ENCODE results near the gene CCT7.
A peak's percentile ranks its signal among the peaks of the same experiment; 100 is the strongest.

CCT7 gene

DNA sequence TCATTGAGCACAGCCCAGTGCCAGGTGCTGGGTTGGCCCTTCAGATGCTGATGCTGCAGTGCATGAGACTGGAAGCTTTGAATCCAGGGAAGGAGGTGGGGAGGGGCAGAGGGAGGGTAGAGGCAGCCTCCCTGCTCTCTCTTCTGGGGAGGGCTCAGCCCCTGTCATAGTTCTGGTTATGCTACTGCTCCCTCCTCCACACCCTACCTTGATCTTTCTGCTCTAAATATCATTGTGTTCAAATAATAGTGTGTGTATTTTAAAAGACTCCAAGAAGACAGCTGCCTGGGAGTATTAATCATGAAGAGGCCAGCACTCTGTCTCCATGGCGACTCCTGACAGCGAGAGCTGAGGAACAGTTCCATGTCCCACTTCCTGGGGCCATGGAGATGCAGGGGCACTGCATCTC lies 63.0 kb downstream of the CCT7 start:
- DNase-seq, result peak; percentile 87

DNA sequence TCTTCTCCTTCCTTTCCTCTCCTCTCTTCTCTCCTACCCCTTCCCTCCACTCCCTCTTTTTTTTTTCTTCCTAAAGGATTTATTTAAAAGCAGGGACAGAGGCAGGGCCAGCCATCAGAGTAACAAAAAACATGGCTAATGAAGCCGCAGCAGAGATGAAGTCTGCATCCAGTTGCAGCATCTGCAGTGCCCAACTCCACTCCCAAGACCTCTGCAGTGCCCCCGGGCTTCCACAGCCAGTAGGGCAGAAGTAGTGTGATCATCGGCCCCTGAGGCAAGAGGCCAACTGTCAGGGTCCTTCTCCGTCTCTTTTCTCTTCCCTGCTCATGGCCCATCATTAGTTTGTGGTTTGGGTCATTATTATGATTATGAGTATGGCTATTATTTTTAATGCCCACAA lies 63.5 kb downstream of the CCT7 start:
- peak; percentile 19 for DNase-seq

DNA sequence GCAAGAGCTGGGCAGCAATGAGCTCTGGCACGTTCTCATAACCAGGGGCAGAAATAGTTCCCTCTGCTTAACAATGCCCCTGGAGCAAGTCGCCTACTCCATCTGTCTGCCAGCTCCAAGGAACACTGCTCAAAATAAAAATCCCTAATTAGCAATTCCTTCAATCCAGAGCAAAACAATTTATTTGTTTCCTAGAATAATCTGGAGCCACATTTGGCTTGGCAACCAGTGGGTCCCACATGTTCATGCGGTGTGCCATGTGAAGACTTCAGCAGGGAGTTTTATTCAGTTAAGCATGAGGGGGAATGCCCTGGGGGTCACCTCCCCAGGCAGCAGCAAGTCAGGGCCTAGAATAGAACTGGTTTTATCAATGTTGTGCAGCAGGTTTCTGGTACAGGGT lies 66.8 kb downstream of the CCT7 start:
- no peak for DNase-seq

DNA sequence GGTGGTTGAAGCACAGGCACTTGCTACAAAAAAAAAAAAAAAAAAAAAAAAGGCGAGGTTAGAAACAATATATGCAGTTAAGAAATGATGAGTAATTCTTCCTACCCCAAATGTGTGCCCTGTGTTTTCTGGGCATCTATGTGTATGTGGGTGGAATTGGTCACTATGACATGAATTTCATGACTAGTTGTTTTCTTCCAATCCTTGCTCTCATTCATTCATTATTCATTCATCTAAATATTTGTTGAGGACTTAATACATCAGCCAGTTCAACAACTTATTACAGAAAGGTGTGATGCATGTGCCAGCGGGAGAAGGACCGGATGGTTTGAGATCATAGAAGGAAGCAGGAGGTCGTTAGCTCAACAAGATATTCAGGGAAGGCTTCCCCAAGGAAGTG lies 67.5 kb downstream of the CCT7 start:
- DNase-seq, result no peak

All from NCI-H2227 treated with DMSO at 0.1 percent for 48 hours (cell line).